Endothelial cell of umbilical vein (primary cell): ENCODE results near the gene SGMS2. TPM values are rescaled to one million over a fixed set of nuclear protein-coding genes. Genes with fewer than 3 reads are reported as not detected.

Source experiments
- BruUV-seq: library from RNA; stranded (reverse); fragments of 400-500 nt; replicated peaks from 2 replicates; lab custom pipeline; 2021; lab: Mats Ljungman, UMichigan
- CTCF ChIA-PET: fragments of 300-600, 350-600 bp; sonication (Branson Sonifier 250); formaldehyde crosslinking; loops from one replicate; lab custom pipeline; 2021; ENCODE audit warnings: antibody characterized with exemption, inconsistent platforms; lab: Charles Lee
- POLR2A ChIA-PET: fragments of 300-600, 350-600 bp; sonication (Branson Sonifier 250); formaldehyde crosslinking; loops from one replicate; lab custom pipeline; 2021; ENCODE audit warnings: antibody characterized with exemption, inconsistent platforms; lab: Charles Lee
- DNase-seq: peaks from one replicate; pipeline ENCODE4 v3.0.0-alpha.2; 2011; ENCODE audit warnings: low read depth, low spot score
- FAIRE-seq: peaks from 2 replicates; lab custom pipeline; 2011; peaks lifted over from hg19 to GRCh38; lab: Jason Lieb, UNC
- H2AFZ ChIP-seq: 2 replicates; pipeline ENCODE4 v1.6.0; 2012; ENCODE audit warnings: low read depth, low read length, control low read depth, inconsistent platforms
- H3K27ac ChIP-seq: 2 replicates; pipeline ENCODE4 v1.5.1; 2011; ENCODE audit warnings: low read depth, mild to moderate bottlenecking, control low read depth, low read length, moderate library complexity; ENCODE audit not compliant: insufficient read depth
- H3K27me3 ChIP-seq, 2 experiments: 2 replicates each; pipeline versions ENCODE4 v1.6.0 to v1.6.1; 2011; ENCODE audit warnings: low read length in 2 of 2, mixed read lengths in 1 of 2; ENCODE audit not compliant: control insufficient read depth in 2 of 2, insufficient read depth in 2 of 2
- H3K36me3 ChIP-seq, 2 experiments: 2 replicates in 1 of 2; 3 replicates in 1 of 2; pipeline ENCODE4 v1.5.1; 2011; ENCODE audit warnings: low read length in 2 of 2, mild to moderate bottlenecking in 1 of 2, moderate library complexity in 1 of 2; ENCODE audit not compliant: control insufficient read depth in 2 of 2, insufficient read depth in 2 of 2; ENCODE audit errors: extremely low read depth in 1 of 2
- H3K4me1 ChIP-seq: 3 replicates; pipeline ENCODE4 v1.5.1; 2011; ENCODE audit warnings: mild to moderate bottlenecking, low read length; ENCODE audit not compliant: control insufficient read depth, insufficient read depth; ENCODE audit errors: extremely low read depth
- H3K4me2 ChIP-seq: 2 replicates; pipeline ENCODE4 v1.6.1; 2011; ENCODE audit warnings: low read length, control low read depth, mixed read lengths; ENCODE audit not compliant: insufficient read depth
- H3K4me3 ChIP-seq, 3 experiments: fragments of 200-600 bp in 1 of 3; sonication (generic), shearing (Covaris generic) in 1 of 3; replicated peaks in 1 of 3; 2 replicates each; pipeline ENCODE4 v1.5.1; 2011 to 2016; ENCODE audit warnings: control low read depth in 3 of 3, low read length in 3 of 3, mild to moderate bottlenecking in 2 of 3, inconsistent platforms in 1 of 3, low read depth in 1 of 3, moderate library complexity in 1 of 3; ENCODE audit not compliant: insufficient read depth in 1 of 3
- H3K79me2 ChIP-seq: 2 replicates; pipeline ENCODE4 v1.6.0; 2012; ENCODE audit warnings: low read length, inconsistent platforms; ENCODE audit not compliant: control insufficient read depth, insufficient read depth
- H3K9ac ChIP-seq: replicated peaks from 2 replicates; pipeline ENCODE3; 2011; ENCODE audit warnings: low read length, control low read depth; ENCODE audit not compliant: insufficient read depth; ENCODE audit errors: extremely low read depth
- H3K9me1 ChIP-seq: replicated peaks from 3 replicates; pipeline ENCODE4 v1.6.0; 2011; ENCODE audit warnings: mild to moderate bottlenecking, low read length; ENCODE audit not compliant: control insufficient read depth, insufficient read depth; ENCODE audit errors: extremely low read depth
- H3K9me3 ChIP-seq: replicated peaks from 2 replicates; pipeline ENCODE4 v1.5.1; 2012; ENCODE audit warnings: low read length, inconsistent platforms; ENCODE audit not compliant: control insufficient read depth, insufficient read depth
- H4K20me1 ChIP-seq: replicated peaks from 2 replicates; pipeline ENCODE3; 2011; ENCODE audit warnings: mild to moderate bottlenecking, low read length; ENCODE audit not compliant: control insufficient read depth, insufficient read depth; ENCODE audit errors: extremely low read depth
- EZH2 ChIP-seq: IDR thresholded peaks from 2 replicates; pipeline ENCODE4 v1.6.1; 2012; ENCODE audit warnings: borderline replicate concordance, low read depth, mild to moderate bottlenecking, moderate library complexity, low read length, inconsistent platforms; ENCODE audit not compliant: severe bottlenecking
- FOS ChIP-seq: IDR thresholded peaks from 2 replicates; pipeline ENCODE4 v1.6.1; 2011; ENCODE audit warnings: mild to moderate bottlenecking, low read length, moderate library complexity, borderline replicate concordance; ENCODE audit not compliant: insufficient read depth
- GATA2 ChIP-seq: IDR thresholded peaks from 2 replicates; pipeline ENCODE4 v1.7.0; 2011; ENCODE audit warnings: low read depth, mild to moderate bottlenecking, moderate library complexity, mixed read lengths, low read length; ENCODE audit not compliant: insufficient read length, insufficient read depth
- JUN ChIP-seq: IDR thresholded peaks from 2 replicates; pipeline ENCODE4 v1.6.1; 2011; ENCODE audit warnings: borderline replicate concordance, low read depth; ENCODE audit not compliant: insufficient read length, insufficient read depth
- MYC ChIP-seq: IDR thresholded peaks from one replicate; pipeline ENCODE4 v1.6.1; 2011; ENCODE audit warnings: mild to moderate bottlenecking, low read depth, low read length
- POLR2A ChIP-seq: IDR thresholded peaks from 2 replicates; pipeline ENCODE4 v1.6.1; 2012; ENCODE audit warnings: low read depth, mild to moderate bottlenecking, control low read depth, low read length
- POLR2AphosphoS5 ChIP-seq: IDR thresholded peaks from 2 replicates; pipeline ENCODE4 v1.6.1; 2012; ENCODE audit warnings: low read depth, mild to moderate bottlenecking, control low read depth, low read length, moderate library complexity; ENCODE audit not compliant: insufficient read depth
- dilution Hi-C: fragments of 300-500 bp; cut with MboI; formaldehyde crosslinking; loops from one replicate; pipeline ENCODE4 v1.15.0; 2019; ENCODE audit warnings: low sequenced_read_pairs; ENCODE audit not compliant: extremely low pct_ligation_motif_present
- intact Hi-C: fragments of 100-400 bp; cut with micrococcal nuclease; formaldehyde crosslinking; loops from one replicate; pipeline ENCODE4 v1.10.0; 2022
- polyA plus RNA-seq, 4 experiments: library from polyadenylated mRNA; depleted of rRNA in 3 of 4; stranded (reverse) in 3 of 4; unstranded in 1 of 4; fragments of >200 nt; gene quantifications; 2 replicates each; pipeline versions ENCODE4 v1.2.1 to v1.2.3, GENCODE V29; 2011 to 2012; ENCODE audit warnings: missing spikeins in 1 of 4
- small RNA-seq: library from RNA; depleted of rRNA; stranded (forward); fragments of <200 nt; gene quantifications from one replicate; pipeline ENCODE3, GENCODE V24; 2012; ENCODE audit warnings: low replicate concordance, low read depth; ENCODE audit not compliant: insufficient read depth, insufficient read length
- total RNA-seq: library from RNA; stranded (reverse); gene quantifications from 2 replicates; pipeline ENCODE4 v1.2.3, GENCODE V29; 2021
- TF ChIP-seq, protein P1 (sequence below), 2 donors: IDR thresholded peaks; 1 replicate in 1 of 2; 2 replicates in 1 of 2; pipeline ENCODE4 v1.5.1; 2011; ENCODE audit warnings: low read length in 2 of 2, mild to moderate bottlenecking in 2 of 2, moderate library complexity in 2 of 2, control low read depth in 1 of 2, inconsistent platforms in 1 of 2, low read depth in 1 of 2; ENCODE audit not compliant: insufficient read depth in 1 of 2; ENCODE audit errors: extremely low read depth in 1 of 2
- TF ChIP-seq, protein P2 (sequence below): IDR thresholded peaks from 2 replicates; pipeline ENCODE4 v1.6.1; 2011; ENCODE audit not compliant: insufficient read depth, insufficient read length

Gene SGMS2
- total and polyA plus RNA-seq, 2 donors (not counting 3 experiments of a cell fraction or from before 2014, with no cell fraction given): 33.0 to 33.2 TPM

DNA sequence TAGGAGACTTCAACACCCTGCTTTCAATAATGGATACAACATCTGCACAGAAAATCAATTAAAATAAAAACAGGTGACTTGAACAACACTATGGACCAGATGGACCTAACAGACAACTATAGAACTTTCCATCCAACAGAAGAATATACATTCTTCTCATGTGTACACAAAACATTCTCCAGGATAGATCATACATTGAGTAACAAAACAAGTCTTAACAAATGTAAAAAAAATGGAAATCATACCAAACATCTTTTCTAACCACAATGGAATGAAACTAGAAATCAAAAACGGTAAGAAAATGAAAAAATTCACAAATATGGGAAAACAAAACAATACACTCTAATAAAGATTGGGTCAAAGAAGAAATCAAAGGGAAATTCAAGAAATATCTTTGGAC lies 131.3 kb downstream of the SGMS2 start:
- no TSS peak for BruUV-seq
- Histone ChIP-seq H3K27me3 (no peaks in the 10 kb centered on the region), H4K20me1 (no peaks in the 10 kb centered on the region), H3K4me2 (no peak overlapping the region), H3K4me1 (no peaks in the 10 kb centered on the region), H3K9me3 (no peaks in the 10 kb centered on the region), H2AFZ (no peak overlapping the region), H3K4me3 (no peak overlapping the region), H3K9me1 (no peaks in the 10 kb centered on the region), H3K27ac (no peak overlapping the region), H3K79me2 (no peaks in the 10 kb centered on the region), H3K36me3 (no peaks in the 10 kb centered on the region), H3K9ac (no peak overlapping the region)
- dilution Hi-C loops: no loop called here
- ChIA-PET POLR2A (no interaction called here), CTCF (interaction anchor here (1.6 kb wide), 1 partner anchor 62 kb away, joined by 4 read pairs; no protein-coding TSS in a partner anchor)
- intact Hi-C loops: no loop called here
- DNase-seq (no peak), FAIRE-seq (no peak)
- TF ChIP-seq POLR2AphosphoS5: no peak
- TF ChIP-seq, protein P1, sequence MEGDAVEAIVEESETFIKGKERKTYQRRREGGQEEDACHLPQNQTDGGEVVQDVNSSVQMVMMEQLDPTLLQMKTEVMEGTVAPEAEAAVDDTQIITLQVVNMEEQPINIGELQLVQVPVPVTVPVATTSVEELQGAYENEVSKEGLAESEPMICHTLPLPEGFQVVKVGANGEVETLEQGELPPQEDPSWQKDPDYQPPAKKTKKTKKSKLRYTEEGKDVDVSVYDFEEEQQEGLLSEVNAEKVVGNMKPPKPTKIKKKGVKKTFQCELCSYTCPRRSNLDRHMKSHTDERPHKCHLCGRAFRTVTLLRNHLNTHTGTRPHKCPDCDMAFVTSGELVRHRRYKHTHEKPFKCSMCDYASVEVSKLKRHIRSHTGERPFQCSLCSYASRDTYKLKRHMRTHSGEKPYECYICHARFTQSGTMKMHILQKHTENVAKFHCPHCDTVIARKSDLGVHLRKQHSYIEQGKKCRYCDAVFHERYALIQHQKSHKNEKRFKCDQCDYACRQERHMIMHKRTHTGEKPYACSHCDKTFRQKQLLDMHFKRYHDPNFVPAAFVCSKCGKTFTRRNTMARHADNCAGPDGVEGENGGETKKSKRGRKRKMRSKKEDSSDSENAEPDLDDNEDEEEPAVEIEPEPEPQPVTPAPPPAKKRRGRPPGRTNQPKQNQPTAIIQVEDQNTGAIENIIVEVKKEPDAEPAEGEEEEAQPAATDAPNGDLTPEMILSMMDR (IDR thresholded peaks at IDR 0.05; ENCODE audit: extremely low read depth in 1 of 2, insufficient read depth in 1 of 2, low read depth in 1 of 2, low read length in 2 of 2): no peak
- no peak for TF ChIP-seq FOS
- TF ChIP-seq EZH2: no peak
- TF ChIP-seq POLR2A: no peak
- TF ChIP-seq JUN: no peak
- TF ChIP-seq GATA2: no peak
- no peak for TF ChIP-seq MYC
- TF ChIP-seq, protein P2, sequence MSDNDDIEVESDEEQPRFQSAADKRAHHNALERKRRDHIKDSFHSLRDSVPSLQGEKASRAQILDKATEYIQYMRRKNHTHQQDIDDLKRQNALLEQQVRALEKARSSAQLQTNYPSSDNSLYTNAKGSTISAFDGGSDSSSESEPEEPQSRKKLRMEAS: no peak

Small RNA genes within 50 kb of the gene (small RNA-seq; reads per million reads assigned to genes)
- gene RNU6-733P: not detected

Other genes with a start within 250 kb of the SGMS2 start
- gene PAPSS1, start 104.7 kb upstream of the SGMS2 start, total RNA-seq: 69.6 and 72.0 TPM in 2 replicates
- gene PAPSS1, start 104.7 kb upstream of the SGMS2 start, polyA plus RNA-seq: 65.4 and 77.2 TPM in 2 replicates
- gene CYP2U1, start 106.6 kb downstream of the SGMS2 start, total RNA-seq: 5.4 and 5.8 TPM in 2 replicates
- gene CYP2U1, start 106.6 kb downstream of the SGMS2 start, polyA plus RNA-seq: 2.7 and 2.9 TPM in 2 replicates
- gene HADH, start 165.0 kb downstream of the SGMS2 start, total RNA-seq: 20.3 and 22.1 TPM in 2 replicates
- gene HADH, start 165.0 kb downstream of the SGMS2 start, polyA plus RNA-seq: 19.0 and 19.2 TPM in 2 replicates